Liver (tissue), 9 donors: ENCODE measurements around the gene PPP1R9A. TPM values are rescaled to one million over a fixed set of nuclear protein-coding genes. Genes with fewer than 3 reads are reported as not detected.

Experiments
- DNase-seq: peaks from one replicate; pipeline ENCODE4 v3.0.0-alpha.2; 2017; ENCODE audit warnings: low spot score
- H3K27ac ChIP-seq, 2 donors: one replicate each; pipeline ENCODE4 v1.7.0; 2013; ENCODE audit warnings: inconsistent platforms in 2 of 2, low read length in 2 of 2, control low read depth in 1 of 2, low read depth in 1 of 2, mild to moderate bottlenecking in 1 of 2
- H3K27me3 ChIP-seq, 4 donors: one replicate each; pipeline versions ENCODE4 v1.6.1 to v1.7.0; 2013; ENCODE audit warnings: low read length in 3 of 4, inconsistent platforms in 1 of 4, mild to moderate bottlenecking in 1 of 4, moderate library complexity in 1 of 4; ENCODE audit not compliant: control insufficient read depth in 4 of 4, insufficient read depth in 4 of 4
- H3K36me3 ChIP-seq, 4 donors: one replicate each; pipeline versions ENCODE4 v1.6.1 to v1.7.0; 2013; ENCODE audit warnings: low read length in 3 of 4, mild to moderate bottlenecking in 3 of 4, low read depth in 1 of 4, moderate library complexity in 1 of 4; ENCODE audit not compliant: control insufficient read depth in 4 of 4, insufficient read depth in 3 of 4
- H3K4me1 ChIP-seq, 4 donors: one replicate each; pipeline versions ENCODE4 v1.6.1 to v1.7.0; 2013; ENCODE audit warnings: low read length in 3 of 4, mild to moderate bottlenecking in 3 of 4, moderate library complexity in 1 of 4; ENCODE audit not compliant: control insufficient read depth in 4 of 4, insufficient read depth in 4 of 4
- H3K4me3 ChIP-seq, 3 donors: one replicate each; pipeline versions ENCODE4 v1.6.1 to v1.7.0; 2013; ENCODE audit warnings: low read length in 3 of 3, control low read depth in 1 of 3, low read depth in 1 of 3, mild to moderate bottlenecking in 1 of 3
- H3K9ac ChIP-seq, 2 donors: one replicate each; pipeline ENCODE4 v1.7.0; 2013; ENCODE audit warnings: low read length in 2 of 2, mild to moderate bottlenecking in 2 of 2, moderate library complexity in 2 of 2, control low read depth in 1 of 2, low read depth in 1 of 2
- H3K9me3 ChIP-seq, 4 donors: one replicate each; pipeline versions ENCODE4 v1.6.1 to v1.7.0; 2013; ENCODE audit warnings: low read length in 3 of 4; ENCODE audit not compliant: control insufficient read depth in 4 of 4
- CTCF ChIP-seq: fragments of 150-350 bp; IDR thresholded peaks from 2 replicates; pipeline ENCODE4 v1.5.1; 2017; ENCODE audit warnings: improper control_type of control experiment, low read depth, low read length; ENCODE audit not compliant: missing input control
- EGR1 ChIP-seq, 2 donors: IDR thresholded peaks; 2 replicates each; pipeline ENCODE4 v1.6.1; 2016 to 2018; ENCODE audit warnings: antibody characterized with exemption in 2 of 2, low read depth in 2 of 2
- FOXA1 ChIP-seq: IDR thresholded peaks from 2 replicates; pipeline ENCODE4 v1.6.1; 2016; ENCODE audit warnings: antibody characterized with exemption
- FOXA2 ChIP-seq: IDR thresholded peaks from 2 replicates; pipeline ENCODE4 v1.6.1; 2016; ENCODE audit warnings: antibody characterized with exemption
- GABPA ChIP-seq, 2 donors: IDR thresholded peaks in 1 of 2; conservative IDR thresholded peaks in 1 of 2; 2 replicates each; pipeline ENCODE4 v1.6.1; 2016; ENCODE audit warnings: antibody characterized with exemption in 2 of 2, mild to moderate bottlenecking in 1 of 2, moderate library complexity in 1 of 2
- HNF4A ChIP-seq, 2 donors: conservative IDR thresholded peaks; 2 replicates each; pipeline ENCODE4 v1.6.1; 2016; ENCODE audit warnings: antibody characterized with exemption in 2 of 2, mild to moderate bottlenecking in 2 of 2
- HNF4G ChIP-seq: IDR thresholded peaks from 2 replicates; pipeline ENCODE4 v1.6.1; 2016; ENCODE audit warnings: antibody characterized with exemption
- JUND ChIP-seq, 2 donors: IDR thresholded peaks; 2 replicates each; pipeline ENCODE4 v1.6.1; 2016; ENCODE audit warnings: antibody characterized with exemption in 2 of 2
- RAD21 ChIP-seq, 2 donors: IDR thresholded peaks; 2 replicates each; pipeline ENCODE4 v1.6.1; 2016; ENCODE audit warnings: antibody characterized with exemption in 2 of 2, mild to moderate bottlenecking in 2 of 2
- REST ChIP-seq: IDR thresholded peaks from 2 replicates; pipeline ENCODE4 v1.6.1; 2016; ENCODE audit warnings: antibody characterized with exemption, mild to moderate bottlenecking
- RXRA ChIP-seq, 2 donors: IDR thresholded peaks; 2 replicates each; pipeline ENCODE4 v1.6.1; 2017 to 2018; ENCODE audit warnings: antibody characterized with exemption in 2 of 2, mild to moderate bottlenecking in 1 of 2
- SP1 ChIP-seq: IDR thresholded peaks from 2 replicates; pipeline ENCODE4 v1.6.1; 2018; ENCODE audit warnings: antibody characterized with exemption, mild to moderate bottlenecking
- TAF1 ChIP-seq: conservative IDR thresholded peaks from 2 replicates; pipeline ENCODE4 v1.6.1; 2016; ENCODE audit warnings: antibody characterized with exemption, mild to moderate bottlenecking
- YY1 ChIP-seq: IDR thresholded peaks from 2 replicates; pipeline ENCODE4 v1.6.1; 2016; ENCODE audit warnings: antibody characterized with exemption, mild to moderate bottlenecking
- ZBTB33 ChIP-seq: IDR thresholded peaks from 2 replicates; pipeline ENCODE4 v1.6.1; 2016; ENCODE audit warnings: antibody characterized with exemption
- WGBS: extraction: QIAGEN DNeasy Blood & Tissue Kit; methylation state at CpG from one replicate; pipeline ENCODE4 v1.1.7; 2013; 5-methylcytosine and 5-hydroxymethylcytosine counted together
- polyA plus RNA-seq, 2 donors: library from polyadenylated mRNA; stranded (reverse) in 1 of 2; unstranded in 1 of 2; fragments of 200-250 nt in 1 of 2; fragments of >200 nt in 1 of 2; fragmentation: Nextera tagmentation in 1 of 2; extraction: Ambion mirVana in 1 of 2; gene quantifications; one replicate each; pipeline versions ENCODE4 v1.2.1 to v1.2.3, GENCODE V29; 2013 to 2015
- total RNA-seq, 2 donors: library from RNA; depleted of rRNA; stranded (reverse); fragments of >200 nt; gene quantifications; one replicate each; pipeline ENCODE4 v1.2.3, GENCODE V29; 2014
- TF ChIP-seq, protein P1 (sequence below): IDR thresholded peaks from 2 replicates; pipeline ENCODE4 v1.6.1; 2016; ENCODE audit warnings: antibody characterized with exemption
- TF ChIP-seq, protein P2 (sequence below): IDR thresholded peaks from 2 replicates; pipeline ENCODE4 v1.6.1; 2016; ENCODE audit warnings: antibody characterized with exemption
- donor health status: healthy.
- donor health status: healthy.
- donor health status: healthy.
- donor health status: healthy.
- donor health status: healthy.

Gene PPP1R9A
- total and polyA plus RNA-seq, 4 donors, result 0.17 to 5.4 (median 2.7) TPM

GRCh38 chr7:95102662-95103061, 195.3 kb downstream of the PPP1R9A start:
- Histone ChIP-seq H3K4me1 (no peaks in the 10 kb centered on the region), H3K4me3 (no peak overlapping the region), H3K27ac (no peak overlapping the region), H3K9ac (no peak overlapping the region), H3K36me3 (no peaks in the 10 kb centered on the region), H3K9me3 (no peaks in the 10 kb centered on the region), H3K27me3 (no peaks in the 10 kb centered on the region)
- WGBS, result 76% methylated on average over 3 of the region's 3 CpGs
- no peak for DNase-seq
- no peak for TF ChIP-seq FOXA1
- no peak for TF ChIP-seq TAF1
- no peak for TF ChIP-seq ZBTB33
- no peak for TF ChIP-seq RXRA (IDR thresholded peaks at IDR 0.05)
- TF ChIP-seq, protein P1, sequence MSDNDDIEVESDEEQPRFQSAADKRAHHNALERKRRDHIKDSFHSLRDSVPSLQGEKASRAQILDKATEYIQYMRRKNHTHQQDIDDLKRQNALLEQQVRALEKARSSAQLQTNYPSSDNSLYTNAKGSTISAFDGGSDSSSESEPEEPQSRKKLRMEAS, result no peak
- no peak for TF ChIP-seq JUND (IDR thresholded peaks at IDR 0.05)
- no peak for TF ChIP-seq HNF4A (conservative IDR thresholded peaks at IDR 0.05)
- no peak for TF ChIP-seq CTCF
- no peak for TF ChIP-seq REST
- TF ChIP-seq EGR1 (IDR thresholded peaks at IDR 0.05; ENCODE audit: low read depth in 2 of 2), result no peak
- no peak for TF ChIP-seq HNF4G
- TF ChIP-seq FOXA2, result no peak
- TF ChIP-seq SP1, result no peak
- no peak for TF ChIP-seq GABPA (IDR thresholded peaks at IDR 0.05 in 1 of 2, conservative IDR thresholded peaks at IDR 0.05 in 1 of 2)
- no peak for TF ChIP-seq RAD21 (IDR thresholded peaks at IDR 0.05)
- no peak for TF ChIP-seq YY1
- TF ChIP-seq, protein P2, sequence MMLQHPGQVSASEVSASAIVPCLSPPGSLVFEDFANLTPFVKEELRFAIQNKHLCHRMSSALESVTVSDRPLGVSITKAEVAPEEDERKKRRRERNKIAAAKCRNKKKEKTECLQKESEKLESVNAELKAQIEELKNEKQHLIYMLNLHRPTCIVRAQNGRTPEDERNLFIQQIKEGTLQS, result no peak

- H3K27ac ChIP-seq, result no peak overlapping the region
- DNase-seq, result no peak
- 67% methylated on average over 1 of the region's 1 CpG for WGBS
- no peaks in the 10 kb centered on the region for H3K9me3 ChIP-seq
- H3K4me3 ChIP-seq, result no peak overlapping the region
- H3K36me3 ChIP-seq, result no peaks in the 10 kb centered on the region
- no peak overlapping the region for H3K9ac ChIP-seq
- H3K27me3 ChIP-seq, result no peaks in the 10 kb centered on the region
- H3K4me1 ChIP-seq, result no peaks in the 10 kb centered on the region
- no peak for TF ChIP-seq RXRA (IDR thresholded peaks at IDR 0.05)
- no peak for TF ChIP-seq HNF4G
- TF ChIP-seq YY1, result no peak
- TF ChIP-seq, protein P2, result no peak
- no peak for TF ChIP-seq FOXA2
- no peak for TF ChIP-seq FOXA1
- no peak for TF ChIP-seq HNF4A (conservative IDR thresholded peaks at IDR 0.05)
- no peak for TF ChIP-seq CTCF
- TF ChIP-seq ZBTB33, result no peak
Observed at GRCh38 chr7:95104739-95105138, 197.3 kb downstream of the PPP1R9A start.
